H1 (cell line): ENCODE measurements around the gene PEX14. TPM values are rescaled to one million over a fixed set of nuclear protein-coding genes. Genes with fewer than 3 reads are reported as not detected.

ENCODE experiments used
- polyA plus RNA-seq, 7 experiments: library from polyadenylated mRNA; depleted of rRNA in 3 of 7; stranded (reverse) in 5 of 7; unstranded in 2 of 7; fragments of >200 nt in 5 of 7; fragments of 200-250 nt in 2 of 7; gene quantifications; 1 replicate in 5 of 7; 2 replicates in 1 of 7; 4 replicates in 1 of 7; pipeline versions ENCODE4 v1.2.1 to v1.2.3, GENCODE V29; 2011 to 2013; ENCODE audit warnings: missing spikeins in 2 of 7, mixed read lengths in 2 of 7
- total RNA-seq: library from RNA; stranded (reverse); fragmentation: NEBNext Ultra II Directional; extraction: Animal tissue kit (Norgen Biotek cat#: 25700); gene quantifications from 2 replicates; pipeline ENCODE4 v1.2.1, GENCODE V29; 2021
- TF ChIP-seq, protein P1 (sequence below): fragments of 300-600 bp; sonication (generic); IDR thresholded peaks from 2 replicates; pipeline ENCODE4 v1.7.1; 2012; ENCODE audit warnings: low read length, moderate library complexity, mild to moderate bottlenecking, inconsistent platforms; ENCODE audit not compliant: insufficient replicate concordance

The PEX14 gene
- total and polyA plus RNA-seq, 2 of the 8 experiments (the other 6 are each of a cell fraction or from before 2014, with no cell fraction given): 13.0 to 19.8 TPM

DNA sequence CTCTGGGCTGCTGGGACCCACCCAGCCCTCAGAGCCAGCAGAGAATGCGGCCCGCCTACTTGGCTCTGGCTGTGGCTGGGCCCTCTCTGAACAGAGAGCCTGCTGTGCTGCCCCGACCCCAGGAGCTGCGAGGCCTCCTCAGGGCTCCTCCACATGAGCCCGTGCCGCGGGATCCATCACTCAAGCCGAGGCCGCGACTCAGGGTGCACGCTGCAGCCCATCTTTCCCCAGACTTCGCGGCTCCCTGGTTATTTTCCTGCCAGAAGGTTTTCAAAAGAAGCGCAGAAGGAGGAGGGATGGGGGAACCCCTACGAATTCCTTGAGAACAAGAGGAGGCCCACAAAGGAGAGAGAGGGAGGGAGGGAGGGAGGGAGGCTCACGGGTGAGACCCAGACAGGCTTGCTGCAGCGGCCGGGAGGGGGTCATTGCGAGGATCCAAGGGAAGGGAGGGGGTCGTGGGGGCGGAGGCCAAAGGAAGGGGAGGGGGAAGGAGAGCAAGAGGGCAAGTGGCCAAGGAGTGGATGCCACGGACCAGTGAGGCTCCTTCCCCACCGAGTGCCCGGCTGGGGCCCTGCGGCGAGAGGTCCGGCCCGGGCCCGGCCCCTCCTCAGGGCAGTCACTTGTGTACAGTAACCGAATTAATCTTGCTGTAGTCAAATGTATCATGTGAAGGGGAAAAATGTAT is 174.9 kb downstream of the PEX14 start (continued):
- TF ChIP-seq, protein P1, sequence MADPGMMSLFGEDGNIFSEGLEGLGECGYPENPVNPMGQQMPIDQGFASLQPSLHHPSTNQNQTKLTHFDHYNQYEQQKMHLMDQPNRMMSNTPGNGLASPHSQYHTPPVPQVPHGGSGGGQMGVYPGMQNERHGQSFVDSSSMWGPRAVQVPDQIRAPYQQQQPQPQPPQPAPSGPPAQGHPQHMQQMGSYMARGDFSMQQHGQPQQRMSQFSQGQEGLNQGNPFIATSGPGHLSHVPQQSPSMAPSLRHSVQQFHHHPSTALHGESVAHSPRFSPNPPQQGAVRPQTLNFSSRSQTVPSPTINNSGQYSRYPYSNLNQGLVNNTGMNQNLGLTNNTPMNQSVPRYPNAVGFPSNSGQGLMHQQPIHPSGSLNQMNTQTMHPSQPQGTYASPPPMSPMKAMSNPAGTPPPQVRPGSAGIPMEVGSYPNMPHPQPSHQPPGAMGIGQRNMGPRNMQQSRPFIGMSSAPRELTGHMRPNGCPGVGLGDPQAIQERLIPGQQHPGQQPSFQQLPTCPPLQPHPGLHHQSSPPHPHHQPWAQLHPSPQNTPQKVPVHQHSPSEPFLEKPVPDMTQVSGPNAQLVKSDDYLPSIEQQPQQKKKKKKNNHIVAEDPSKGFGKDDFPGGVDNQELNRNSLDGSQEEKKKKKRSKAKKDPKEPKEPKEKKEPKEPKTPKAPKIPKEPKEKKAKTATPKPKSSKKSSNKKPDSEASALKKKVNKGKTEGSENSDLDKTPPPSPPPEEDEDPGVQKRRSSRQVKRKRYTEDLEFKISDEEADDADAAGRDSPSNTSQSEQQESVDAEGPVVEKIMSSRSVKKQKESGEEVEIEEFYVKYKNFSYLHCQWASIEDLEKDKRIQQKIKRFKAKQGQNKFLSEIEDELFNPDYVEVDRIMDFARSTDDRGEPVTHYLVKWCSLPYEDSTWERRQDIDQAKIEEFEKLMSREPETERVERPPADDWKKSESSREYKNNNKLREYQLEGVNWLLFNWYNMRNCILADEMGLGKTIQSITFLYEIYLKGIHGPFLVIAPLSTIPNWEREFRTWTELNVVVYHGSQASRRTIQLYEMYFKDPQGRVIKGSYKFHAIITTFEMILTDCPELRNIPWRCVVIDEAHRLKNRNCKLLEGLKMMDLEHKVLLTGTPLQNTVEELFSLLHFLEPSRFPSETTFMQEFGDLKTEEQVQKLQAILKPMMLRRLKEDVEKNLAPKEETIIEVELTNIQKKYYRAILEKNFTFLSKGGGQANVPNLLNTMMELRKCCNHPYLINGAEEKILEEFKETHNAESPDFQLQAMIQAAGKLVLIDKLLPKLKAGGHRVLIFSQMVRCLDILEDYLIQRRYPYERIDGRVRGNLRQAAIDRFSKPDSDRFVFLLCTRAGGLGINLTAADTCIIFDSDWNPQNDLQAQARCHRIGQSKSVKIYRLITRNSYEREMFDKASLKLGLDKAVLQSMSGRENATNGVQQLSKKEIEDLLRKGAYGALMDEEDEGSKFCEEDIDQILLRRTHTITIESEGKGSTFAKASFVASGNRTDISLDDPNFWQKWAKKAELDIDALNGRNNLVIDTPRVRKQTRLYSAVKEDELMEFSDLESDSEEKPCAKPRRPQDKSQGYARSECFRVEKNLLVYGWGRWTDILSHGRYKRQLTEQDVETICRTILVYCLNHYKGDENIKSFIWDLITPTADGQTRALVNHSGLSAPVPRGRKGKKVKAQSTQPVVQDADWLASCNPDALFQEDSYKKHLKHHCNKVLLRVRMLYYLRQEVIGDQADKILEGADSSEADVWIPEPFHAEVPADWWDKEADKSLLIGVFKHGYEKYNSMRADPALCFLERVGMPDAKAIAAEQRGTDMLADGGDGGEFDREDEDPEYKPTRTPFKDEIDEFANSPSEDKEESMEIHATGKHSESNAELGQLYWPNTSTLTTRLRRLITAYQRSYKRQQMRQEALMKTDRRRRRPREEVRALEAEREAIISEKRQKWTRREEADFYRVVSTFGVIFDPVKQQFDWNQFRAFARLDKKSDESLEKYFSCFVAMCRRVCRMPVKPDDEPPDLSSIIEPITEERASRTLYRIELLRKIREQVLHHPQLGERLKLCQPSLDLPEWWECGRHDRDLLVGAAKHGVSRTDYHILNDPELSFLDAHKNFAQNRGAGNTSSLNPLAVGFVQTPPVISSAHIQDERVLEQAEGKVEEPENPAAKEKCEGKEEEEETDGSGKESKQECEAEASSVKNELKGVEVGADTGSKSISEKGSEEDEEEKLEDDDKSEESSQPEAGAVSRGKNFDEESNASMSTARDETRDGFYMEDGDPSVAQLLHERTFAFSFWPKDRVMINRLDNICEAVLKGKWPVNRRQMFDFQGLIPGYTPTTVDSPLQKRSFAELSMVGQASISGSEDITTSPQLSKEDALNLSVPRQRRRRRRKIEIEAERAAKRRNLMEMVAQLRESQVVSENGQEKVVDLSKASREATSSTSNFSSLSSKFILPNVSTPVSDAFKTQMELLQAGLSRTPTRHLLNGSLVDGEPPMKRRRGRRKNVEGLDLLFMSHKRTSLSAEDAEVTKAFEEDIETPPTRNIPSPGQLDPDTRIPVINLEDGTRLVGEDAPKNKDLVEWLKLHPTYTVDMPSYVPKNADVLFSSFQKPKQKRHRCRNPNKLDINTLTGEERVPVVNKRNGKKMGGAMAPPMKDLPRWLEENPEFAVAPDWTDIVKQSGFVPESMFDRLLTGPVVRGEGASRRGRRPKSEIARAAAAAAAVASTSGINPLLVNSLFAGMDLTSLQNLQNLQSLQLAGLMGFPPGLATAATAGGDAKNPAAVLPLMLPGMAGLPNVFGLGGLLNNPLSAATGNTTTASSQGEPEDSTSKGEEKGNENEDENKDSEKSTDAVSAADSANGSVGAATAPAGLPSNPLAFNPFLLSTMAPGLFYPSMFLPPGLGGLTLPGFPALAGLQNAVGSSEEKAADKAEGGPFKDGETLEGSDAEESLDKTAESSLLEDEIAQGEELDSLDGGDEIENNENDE: no peak
